HG03066 (cell line): ENCODE data around the gene DMD.

Experiments used
- ATAC-seq: cut with Tn5 transposase; IDR thresholded peaks from one replicate; pipeline ENCODE4 v1.9.1; 2021; ENCODE audit warnings: low read depth; ENCODE audit not compliant: unreplicated experiment

Gene DMD

DNA sequence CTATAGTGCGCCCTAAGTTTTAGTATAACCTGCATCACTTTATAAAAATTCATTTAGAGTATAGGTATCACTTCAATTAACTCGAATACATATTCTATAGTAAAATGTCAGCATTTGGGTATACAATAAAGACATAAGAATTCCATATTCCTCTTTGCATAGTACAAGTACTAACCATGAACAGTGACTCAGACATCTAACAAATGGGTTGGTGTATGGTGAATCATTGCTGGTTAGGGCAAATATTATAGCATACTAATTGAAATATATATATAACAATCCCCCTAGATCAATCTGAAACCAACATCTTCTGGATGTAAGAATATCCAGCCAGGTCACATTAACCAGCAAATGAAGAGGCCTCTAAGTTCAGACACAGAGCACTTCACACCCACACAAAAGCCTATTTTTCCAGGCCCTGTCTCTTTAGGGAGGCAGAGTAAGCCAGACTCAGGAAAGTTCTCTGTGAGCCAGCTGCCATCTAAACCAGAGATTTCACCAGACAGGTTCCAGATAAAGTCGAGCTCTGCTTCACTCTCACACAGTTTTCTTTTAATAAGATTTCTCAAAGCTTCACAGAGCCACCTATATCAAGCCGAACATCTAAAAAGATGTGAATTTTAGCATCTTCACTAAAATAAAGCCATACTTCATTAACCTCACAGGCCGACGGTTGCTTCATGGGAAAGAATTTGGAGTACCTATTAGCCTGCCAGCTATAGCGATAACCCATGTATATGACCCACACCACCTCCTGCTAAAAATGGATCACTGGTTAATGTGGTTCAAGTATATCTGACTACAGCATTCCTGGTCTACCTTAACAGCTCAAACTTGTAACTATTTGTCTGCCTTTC, 1939.5 kb downstream of the DMD start:
- ATAC-seq, result no peak

DNA sequence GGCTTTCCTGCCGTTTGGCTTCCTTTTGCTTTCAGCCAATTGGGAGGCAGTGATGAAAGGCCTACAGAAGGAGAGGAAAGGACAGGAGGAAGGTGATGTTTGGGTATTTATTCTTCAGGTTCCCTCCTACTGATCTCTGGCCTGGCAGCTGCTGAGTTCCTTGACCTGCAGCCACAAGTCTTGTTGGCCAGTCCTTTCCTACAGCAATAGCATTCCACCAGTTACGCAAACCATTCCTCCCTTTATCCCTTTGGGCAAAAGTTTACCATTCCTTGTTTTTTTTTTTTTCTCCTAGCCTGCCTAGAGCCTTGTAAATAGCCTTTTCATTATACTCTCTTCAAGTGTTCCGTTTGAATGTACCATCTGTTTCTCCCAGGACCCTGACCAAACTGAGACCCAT, 1941.4 kb downstream of the DMD start:
- no peak for ATAC-seq

DNA sequence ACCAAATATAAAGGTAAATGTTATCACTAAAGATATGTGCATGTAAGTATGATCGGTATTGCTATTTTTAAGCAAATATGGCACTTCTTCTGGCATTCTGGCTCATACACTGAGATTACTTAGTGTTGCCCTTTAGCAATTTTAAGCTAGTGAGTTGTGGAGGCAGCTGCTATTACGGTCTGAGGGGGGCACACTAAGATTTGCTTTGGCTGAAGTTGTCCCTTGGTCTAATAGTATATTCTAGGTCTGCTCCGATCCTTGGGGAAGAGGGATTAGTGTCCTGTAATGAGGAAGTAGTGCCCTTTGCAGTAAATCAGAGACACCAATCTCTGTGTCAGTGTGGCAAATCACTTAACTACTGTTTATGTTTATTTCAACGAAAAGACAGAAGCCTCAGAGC, 1943.0 kb downstream of the DMD start:
- ATAC-seq, result no peak

DNA sequence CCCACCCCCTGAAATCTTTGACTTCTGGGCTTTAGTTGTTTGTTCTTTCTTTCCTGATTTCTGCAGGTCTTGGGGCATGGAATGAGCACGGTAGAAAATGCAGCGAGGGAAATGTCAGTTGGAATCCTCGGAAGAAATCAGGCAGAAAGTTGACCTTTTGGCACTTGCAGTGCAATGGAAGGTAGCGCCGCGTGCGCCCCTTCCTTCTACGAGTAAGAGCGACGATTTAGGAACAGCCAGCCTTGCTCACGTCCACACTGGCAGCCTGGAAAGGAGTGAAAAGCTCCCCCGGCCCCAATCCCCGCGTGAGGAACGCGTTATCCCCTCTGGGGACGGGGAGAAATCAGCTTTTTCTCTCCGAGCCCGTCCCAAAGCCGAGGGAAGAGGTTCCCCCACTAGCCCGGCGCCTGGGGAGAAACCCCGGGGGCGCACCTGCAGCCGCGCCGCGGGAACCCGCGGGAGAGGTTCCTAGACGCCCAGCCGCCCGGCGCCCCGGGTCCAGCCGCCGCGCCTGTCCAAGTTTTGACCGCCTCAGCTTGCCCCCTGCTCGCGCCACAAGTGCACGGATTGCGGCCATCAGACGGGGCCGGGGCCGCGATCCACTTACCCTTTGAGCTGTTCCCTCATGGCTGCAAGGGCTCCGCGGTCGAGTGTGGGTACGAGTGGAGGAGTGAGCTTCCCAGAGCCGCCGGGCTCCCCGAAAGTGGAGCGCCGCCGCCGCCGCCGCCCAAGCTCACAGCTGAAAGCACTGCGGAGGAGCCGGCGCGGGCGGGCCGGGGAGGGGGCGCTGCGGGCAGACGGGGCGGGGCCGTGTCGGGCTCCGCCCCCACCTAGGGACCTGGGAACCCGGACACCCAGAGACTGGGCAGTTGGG, 1944.9 kb downstream of the DMD start:
- ATAC-seq, result peak; percentile 93

GRCh38 chrX:31265383-31265782, 1946.0 kb downstream of the DMD start:
- ATAC-seq, result no peak

- ATAC-seq, result no peak
Observed at GRCh38 chrX:31260351-31260750, 1951.0 kb downstream of the DMD start.

- no peak for ATAC-seq
Observed at GRCh38 chrX:31258166-31258565, 1953.2 kb downstream of the DMD start.

DNA sequence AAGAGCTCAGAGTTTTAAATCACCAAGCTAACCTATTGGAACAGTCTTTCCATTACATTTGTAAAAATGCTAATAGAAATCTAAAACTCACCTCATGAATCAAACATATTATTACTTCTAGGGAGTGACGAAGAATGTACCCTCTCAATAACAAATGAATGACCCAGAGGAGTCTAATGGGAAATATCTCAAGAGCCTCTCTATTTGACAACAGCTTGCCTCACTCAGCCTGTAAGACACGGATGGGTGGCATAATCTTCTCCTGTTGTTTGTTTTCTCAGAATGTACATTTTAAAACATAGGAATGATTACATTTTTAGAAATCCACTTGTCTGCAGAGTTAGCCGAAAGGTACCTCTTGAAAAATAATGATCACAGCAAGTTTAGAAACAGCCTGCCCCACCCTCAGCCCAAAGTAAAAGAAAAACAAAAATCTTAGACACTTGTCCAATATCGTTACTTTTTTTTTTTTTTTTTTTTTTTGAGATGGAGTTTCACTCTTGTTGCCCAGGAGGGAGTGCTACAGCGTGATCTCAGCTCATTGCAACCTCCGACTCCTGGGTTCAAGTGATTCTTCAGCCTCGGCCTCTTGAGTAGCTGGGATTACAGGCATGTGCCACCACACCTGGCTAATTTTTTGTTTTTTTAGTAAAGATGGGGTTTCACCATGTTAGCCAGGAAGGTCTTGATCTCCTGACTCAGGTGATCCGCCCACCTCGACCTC, 1955.9 kb downstream of the DMD start:
- no peak for ATAC-seq

DNA sequence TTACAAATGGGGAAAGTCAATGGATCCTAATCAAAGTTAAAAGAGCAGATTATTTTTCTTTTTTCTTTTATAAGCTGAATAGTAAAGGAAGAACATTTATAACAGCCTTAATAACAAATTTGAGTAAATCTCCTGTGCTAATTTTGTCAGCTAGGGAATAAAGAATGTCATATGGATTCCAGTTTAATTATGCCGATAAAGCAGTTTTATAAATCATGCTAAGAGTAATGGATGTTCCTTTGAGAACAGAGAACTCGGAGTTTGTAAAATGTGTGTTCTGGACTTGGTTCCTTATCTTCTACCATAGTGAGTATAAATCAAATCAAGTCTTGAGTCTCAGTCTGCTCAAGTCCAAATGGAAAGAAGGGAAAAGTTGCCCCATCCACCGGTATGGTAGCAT, 1959.2 kb downstream of the DMD start:
- ATAC-seq, result no peak

GRCh38 chrX:31251336-31251735, 1960.0 kb downstream of the DMD start:
- no peak for ATAC-seq

GRCh38 chrX:31245714-31246113, 1965.6 kb downstream of the DMD start:
- peak; percentile 57 for ATAC-seq

GRCh38 chrX:31243804-31244203, 1967.5 kb downstream of the DMD start:
- no peak for ATAC-seq

DNA sequence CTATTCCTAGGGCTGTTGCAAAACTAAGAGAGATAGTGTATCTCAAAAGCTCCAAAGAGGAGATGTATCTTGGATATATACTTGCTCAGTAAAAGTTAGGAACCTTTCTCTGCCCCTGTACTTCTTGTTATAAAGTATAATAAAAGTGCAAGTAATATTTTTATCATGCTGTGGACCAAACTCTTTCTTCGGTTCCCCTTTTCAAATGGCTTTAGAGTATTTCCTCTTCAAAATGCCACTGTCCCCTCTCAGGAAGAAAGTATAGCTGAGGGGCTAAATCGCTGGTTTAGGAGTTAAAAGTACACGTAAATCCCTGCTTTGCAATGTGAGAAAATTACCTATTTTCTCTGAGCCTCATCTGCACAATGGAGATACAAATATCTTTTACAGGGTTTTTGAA, 1970.4 kb downstream of the DMD start:
- no peak for ATAC-seq

- ATAC-seq, result peak; percentile 44
Observed at GRCh38 chrX:31237189-31237588, 1974.2 kb downstream of the DMD start.

- peak; percentile 45 for ATAC-seq
Observed at GRCh38 chrX:31236231-31236630, 1975.1 kb downstream of the DMD start.

- ATAC-seq, result no peak
Observed at GRCh38 chrX:31233941-31234496, 1977.3 kb downstream of the DMD start.

- no peak for ATAC-seq
Observed at GRCh38 chrX:31232506-31232905, 1978.8 kb downstream of the DMD start.

GRCh38 chrX:31228909-31229308, 1982.4 kb downstream of the DMD start:
- peak; percentile 88 for ATAC-seq

GRCh38 chrX:31228415-31228832, 1982.9 kb downstream of the DMD start:
- ATAC-seq, result no peak

DNA sequence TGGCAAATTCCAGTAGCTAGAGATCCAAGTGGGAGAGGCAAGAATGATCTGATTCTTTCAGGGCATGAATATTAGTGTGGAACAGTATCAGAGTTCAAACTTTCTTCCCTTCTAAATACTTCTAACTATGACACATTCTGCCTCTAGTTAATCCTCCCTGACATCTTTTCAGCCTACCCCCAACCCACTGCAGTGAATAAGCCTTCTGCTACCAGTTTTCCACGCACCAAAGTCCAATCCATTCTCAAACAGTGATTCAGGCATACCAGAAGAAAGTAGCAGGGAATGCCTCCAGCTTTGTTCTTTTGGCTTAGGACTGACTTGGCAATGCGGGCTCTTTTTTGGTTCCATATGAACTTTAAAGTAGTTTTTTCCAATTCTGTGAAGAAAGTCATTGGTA, 1984.1 kb downstream of the DMD start:
- no peak for ATAC-seq

DNA sequence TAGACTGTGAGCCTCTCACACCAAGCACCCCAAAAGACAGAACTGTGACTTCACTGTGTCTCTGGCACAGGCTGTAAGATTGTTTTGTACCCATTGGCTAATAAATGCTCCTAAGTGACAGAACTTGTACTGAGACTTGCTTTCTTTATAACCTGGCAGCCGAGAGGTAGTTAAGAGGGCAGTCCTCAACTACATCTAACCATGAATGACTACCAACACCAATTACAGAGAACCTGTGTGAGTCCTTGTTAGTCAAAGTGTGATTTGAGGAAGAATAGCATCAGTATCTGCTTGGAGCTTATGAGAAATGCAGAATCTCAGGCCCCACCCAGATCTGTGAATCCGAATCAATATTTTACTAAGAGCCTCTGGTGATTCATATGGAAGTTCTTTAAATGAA, 1985.5 kb downstream of the DMD start:
- ATAC-seq, result no peak
